Thoracic aorta (tissue), 2 donors: ENCODE data around the gene ATP13A4. TPM values are rescaled to one million over a fixed set of nuclear protein-coding genes. Genes with fewer than 3 reads are reported as not detected.

Experiments used
- ATAC-seq: fragments of 150-250 bp; one replicate; pipeline ENCODE4 v1.8.0; 2017; ENCODE audit warnings: low read depth; ENCODE audit not compliant: insufficient number of reproducible peaks, low FRiP score
- DNase-seq: peaks from one replicate; pipeline ENCODE4 v3.0.0-alpha.2; 2020; ENCODE audit warnings: low spot score
- H3K27ac ChIP-seq, 2 donors: fragments of 200-600 bp; sonication (generic); 1 replicate in 1 of 2; 2 replicates in 1 of 2; pipeline ENCODE4 v1.5.1; 2016; ENCODE audit warnings: mild to moderate bottlenecking in 2 of 2, moderate library complexity in 2 of 2
- H3K27me3 ChIP-seq: fragments of 200-600 bp; sonication (generic); replicated peaks from 2 replicates; pipeline ENCODE4 v1.6.0; 2016; ENCODE audit warnings: mild to moderate bottlenecking; ENCODE audit not compliant: insufficient read depth
- H3K36me3 ChIP-seq: fragments of 200-600 bp; sonication (generic); one replicate; pipeline ENCODE4 v1.5.1; 2016
- H3K4me1 ChIP-seq, 2 donors: fragments of 200-600 bp; sonication (generic); 1 replicate in 1 of 2; 2 replicates in 1 of 2; pipeline versions ENCODE4 v1.5.1 to v1.6.0; 2016; ENCODE audit warnings: low read depth in 2 of 2, mild to moderate bottlenecking in 1 of 2; ENCODE audit not compliant: control insufficient read depth in 1 of 2
- H3K4me3 ChIP-seq: fragments of 200-600 bp; sonication (generic); 2 replicates; pipeline ENCODE4 v1.5.1; 2016; ENCODE audit warnings: mild to moderate bottlenecking
- H3K9me3 ChIP-seq: fragments of 200-600 bp; sonication (generic); 2 replicates; pipeline ENCODE4 v1.5.1; 2016
- total RNA-seq, 2 donors: library from RNA; depleted of rRNA; stranded (reverse); fragments of >200 nt; gene quantifications; one replicate each; pipeline versions ENCODE4 v1.1.0 to v1.2.3, GENCODE V29; 2016
- TF ChIP-seq, protein P1 (sequence below): fragments of 200-600 bp; sonication (generic); IDR thresholded peaks from one replicate; pipeline ENCODE4 v1.5.1; 2019; ENCODE audit warnings: antibody characterized with exemption

ATP13A4 gene
- total RNA-seq, 2 donors from 2014 or later: 0.78 TPM; not detected in 1

DNA sequence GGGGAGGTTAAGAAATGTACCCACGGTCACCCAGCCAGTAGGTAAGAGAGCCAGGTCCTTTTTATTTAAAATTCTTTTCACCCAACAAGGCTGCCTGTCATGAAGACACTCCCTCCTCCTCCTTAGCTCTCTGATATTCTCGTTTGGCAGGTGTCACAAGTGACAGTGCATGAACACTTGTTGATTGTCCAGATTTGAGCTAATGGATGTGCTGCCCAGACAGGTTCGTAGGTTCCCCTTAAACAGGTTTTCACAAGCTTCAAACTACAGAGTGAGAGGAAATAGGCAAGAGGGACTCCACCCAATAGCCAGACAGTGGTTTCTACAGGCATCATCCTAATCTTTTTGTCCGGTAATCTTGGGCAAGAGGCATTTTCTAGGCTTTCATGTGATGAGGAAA lies 32.2 kb downstream of the ATP13A4 start:
- DNase-seq: no peak
- Histone ChIP-seq H3K4me1 (no peaks in the 10 kb centered on the region), H3K9me3 (no peaks in the 10 kb centered on the region), H3K4me3 (no peak overlapping the region), H3K36me3 (no peaks in the 10 kb centered on the region), H3K27ac (no peak overlapping the region), H3K27me3 (no peaks in the 10 kb centered on the region)
- TF ChIP-seq, protein P1, sequence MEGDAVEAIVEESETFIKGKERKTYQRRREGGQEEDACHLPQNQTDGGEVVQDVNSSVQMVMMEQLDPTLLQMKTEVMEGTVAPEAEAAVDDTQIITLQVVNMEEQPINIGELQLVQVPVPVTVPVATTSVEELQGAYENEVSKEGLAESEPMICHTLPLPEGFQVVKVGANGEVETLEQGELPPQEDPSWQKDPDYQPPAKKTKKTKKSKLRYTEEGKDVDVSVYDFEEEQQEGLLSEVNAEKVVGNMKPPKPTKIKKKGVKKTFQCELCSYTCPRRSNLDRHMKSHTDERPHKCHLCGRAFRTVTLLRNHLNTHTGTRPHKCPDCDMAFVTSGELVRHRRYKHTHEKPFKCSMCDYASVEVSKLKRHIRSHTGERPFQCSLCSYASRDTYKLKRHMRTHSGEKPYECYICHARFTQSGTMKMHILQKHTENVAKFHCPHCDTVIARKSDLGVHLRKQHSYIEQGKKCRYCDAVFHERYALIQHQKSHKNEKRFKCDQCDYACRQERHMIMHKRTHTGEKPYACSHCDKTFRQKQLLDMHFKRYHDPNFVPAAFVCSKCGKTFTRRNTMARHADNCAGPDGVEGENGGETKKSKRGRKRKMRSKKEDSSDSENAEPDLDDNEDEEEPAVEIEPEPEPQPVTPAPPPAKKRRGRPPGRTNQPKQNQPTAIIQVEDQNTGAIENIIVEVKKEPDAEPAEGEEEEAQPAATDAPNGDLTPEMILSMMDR: no peak
- ATAC-seq: no peak

DNA sequence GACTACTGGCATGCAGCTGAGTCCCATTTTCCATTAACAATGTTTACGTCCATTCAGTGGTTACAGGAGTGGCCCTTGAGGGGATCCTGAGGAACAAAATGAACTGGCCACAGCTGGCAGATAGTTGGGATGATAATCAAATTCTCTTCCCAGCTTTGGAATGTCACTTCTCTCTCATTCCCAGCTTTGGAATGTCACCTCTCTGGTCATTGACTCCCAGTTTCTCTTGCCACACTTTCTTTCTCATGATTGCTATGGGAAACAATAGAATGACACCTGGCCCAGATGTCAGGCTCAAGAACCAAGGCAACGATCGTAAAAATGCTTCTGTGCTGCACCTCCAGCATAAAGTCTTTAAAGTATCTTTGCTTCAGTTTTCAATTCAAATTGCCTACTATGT lies 34.0 kb downstream of the ATP13A4 start:
- H3K27me3 ChIP-seq: no peaks in the 10 kb centered on the region
- H3K27ac ChIP-seq: no peak overlapping the region
- TF ChIP-seq, protein P1: no peak
- H3K36me3 ChIP-seq: no peaks in the 10 kb centered on the region
- H3K4me1 ChIP-seq: no peaks in the 10 kb centered on the region
- ATAC-seq (no peak), DNase-seq (no peak)
- no peaks in the 10 kb centered on the region for H3K9me3 ChIP-seq
- H3K4me3 ChIP-seq: no peak overlapping the region

DNA sequence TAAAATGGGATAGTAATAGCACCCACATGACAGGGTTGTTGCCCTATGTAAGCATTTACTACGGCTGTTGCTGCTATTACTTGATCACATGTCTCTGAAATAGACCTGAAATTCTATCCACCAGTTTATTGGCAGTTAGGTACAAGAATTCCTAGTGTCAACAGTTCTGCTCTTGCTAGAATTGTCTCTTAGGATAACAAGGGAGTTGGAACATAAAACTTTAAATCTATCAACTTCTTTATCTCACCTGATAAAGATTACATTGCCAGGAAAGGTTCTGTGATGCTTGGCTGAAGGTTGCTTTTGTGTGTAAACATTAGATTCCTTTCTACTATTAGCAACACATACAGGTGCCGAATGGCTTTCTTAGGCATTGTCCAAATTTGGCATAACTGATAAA lies 38.7 kb downstream of the ATP13A4 start:
- H3K4me1 ChIP-seq: no peaks in the 10 kb centered on the region
- no peaks in the 10 kb centered on the region for H3K9me3 ChIP-seq
- no peaks in the 10 kb centered on the region for H3K36me3 ChIP-seq
- no peak for DNase-seq
- TF ChIP-seq, protein P1: no peak
- ATAC-seq: no peak
- no peaks in the 10 kb centered on the region for H3K27me3 ChIP-seq
- no peak overlapping the region for H3K4me3 ChIP-seq
- no peak overlapping the region for H3K27ac ChIP-seq

DNA sequence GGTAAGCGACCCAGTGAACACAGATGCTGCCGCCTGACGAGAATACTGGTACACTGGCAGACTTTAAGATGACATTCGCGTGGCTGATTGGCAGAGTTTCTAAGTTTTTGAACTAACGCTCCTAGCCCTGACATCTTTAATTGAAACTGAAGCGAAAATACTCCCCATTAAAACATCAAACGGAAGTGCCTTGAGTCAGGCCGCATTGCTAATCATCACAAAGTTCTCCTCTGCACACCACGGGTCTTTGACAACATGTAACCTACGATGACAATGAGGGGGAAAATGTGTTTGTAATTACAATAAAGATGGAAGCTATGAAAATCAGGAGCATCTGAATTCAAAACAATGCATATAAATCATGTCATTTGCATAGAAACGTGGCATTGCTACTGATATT lies 44.5 kb downstream of the ATP13A4 start:
- Histone ChIP-seq H3K9me3 (no peaks in the 10 kb centered on the region), H3K4me3 (no peak overlapping the region), H3K36me3 (no peaks in the 10 kb centered on the region), H3K4me1 (no peaks in the 10 kb centered on the region), H3K27ac (no peak overlapping the region), H3K27me3 (no peaks in the 10 kb centered on the region)
- TF ChIP-seq, protein P1: no peak
- ATAC-seq: no peak
- no peak for DNase-seq

DNA sequence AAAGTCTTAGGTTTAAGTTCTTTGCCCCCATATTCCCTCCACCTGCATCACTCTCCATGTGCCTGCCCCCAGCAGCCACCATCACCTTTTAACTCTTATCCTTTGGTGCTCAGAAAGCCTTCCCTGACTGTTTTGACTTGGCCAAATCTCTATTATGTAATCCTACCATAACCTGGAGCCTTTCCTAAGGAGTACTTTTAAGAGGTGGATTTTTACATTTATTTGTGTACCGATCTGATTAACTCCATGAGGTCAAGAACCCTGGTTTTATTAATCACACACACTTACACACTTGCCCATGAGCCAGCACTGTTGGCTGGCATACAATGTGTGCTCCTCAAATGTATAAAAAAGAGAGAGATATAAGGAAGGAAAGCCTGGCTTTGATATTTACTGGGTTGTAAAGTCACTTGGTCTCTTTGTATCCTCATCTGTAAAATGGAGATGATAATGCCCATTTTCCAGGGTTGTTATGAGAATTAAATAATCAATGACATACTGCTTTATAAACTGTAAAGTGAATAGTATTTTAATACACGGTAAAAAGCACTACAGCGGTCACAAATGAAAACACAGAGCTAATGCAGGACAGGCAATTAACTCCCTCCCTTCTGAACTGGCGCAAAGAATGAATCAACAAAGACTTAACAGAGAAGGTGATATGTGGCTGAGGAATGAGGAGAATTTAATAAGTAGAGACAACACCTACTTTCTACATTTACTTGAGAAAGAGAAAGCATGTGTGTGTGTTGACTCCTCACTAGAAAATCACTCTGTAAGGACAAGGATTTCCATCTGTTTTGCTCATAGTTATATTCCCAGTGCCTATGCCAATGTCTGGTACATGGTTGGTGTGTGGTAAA lies 45.4 kb downstream of the ATP13A4 start:
- H3K4me3 ChIP-seq: no peak overlapping the region
- no peaks in the 10 kb centered on the region for H3K9me3 ChIP-seq
- H3K27ac ChIP-seq: no peak overlapping the region
- TF ChIP-seq, protein P1: no peak
- no peaks in the 10 kb centered on the region for H3K4me1 ChIP-seq
- no peaks in the 10 kb centered on the region for H3K27me3 ChIP-seq
- no peak for ATAC-seq
- no peak for DNase-seq
- H3K36me3 ChIP-seq: no peaks in the 10 kb centered on the region
